Ramos (cell line): ENCODE data around the gene EPHA1.
"Not testable (repeated sequence)": the region's sequence is repeated elsewhere in the genome, so short reads cannot be mapped to it uniquely, and the experiment has no call there.

Experiments used
- in situ Hi-C: fragments of 300-500 bp; cut with MboI; formaldehyde crosslinking; loops from one replicate; pipeline ENCODE4 v1.14.3; 2022; ENCODE audit warnings: low sequenced_read_pairs; ENCODE audit not compliant: unreplicated experiment

Gene EPHA1

DNA sequence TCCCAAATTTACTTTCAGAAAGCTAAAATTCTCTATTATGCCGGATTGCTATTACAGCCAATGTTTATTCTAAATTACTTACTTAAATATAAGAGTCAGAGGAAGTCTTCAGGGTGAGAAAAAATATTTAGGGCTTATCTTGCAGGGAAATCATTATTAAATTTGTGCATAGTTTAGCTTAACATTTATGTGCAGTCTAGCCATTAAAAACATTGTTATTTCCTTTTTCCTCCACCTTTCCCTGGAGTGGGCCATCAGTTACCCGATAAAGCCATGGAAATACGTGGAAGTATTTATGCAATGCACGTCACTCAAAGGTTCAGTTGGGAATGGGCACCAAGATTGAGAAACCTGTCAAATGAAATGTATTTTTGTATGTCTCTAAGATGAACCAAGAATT is 25.1 kb upstream of the EPHA1 start:
- in situ Hi-C loops, result no loop called here

DNA sequence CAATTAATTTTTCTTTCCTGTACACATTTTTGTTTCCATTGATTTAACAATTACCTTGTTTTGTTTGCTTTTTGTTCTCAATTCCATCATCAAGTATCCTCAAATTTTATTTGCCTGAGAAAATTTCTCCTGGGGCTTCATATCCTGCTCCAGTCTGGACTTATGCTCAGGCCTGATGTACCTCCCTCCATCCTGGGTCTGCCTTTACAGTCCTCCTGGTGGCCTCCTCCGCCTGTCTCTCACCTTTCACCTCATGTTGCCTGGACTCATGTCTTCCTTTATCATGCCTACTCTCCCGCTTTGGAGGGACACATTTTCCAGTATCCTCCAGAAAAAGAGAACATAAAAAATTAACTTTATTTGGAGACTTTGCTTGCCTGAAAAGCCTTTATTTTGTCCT is 22.5 kb upstream of the EPHA1 start:
- in situ Hi-C loops, result no loop called here

DNA sequence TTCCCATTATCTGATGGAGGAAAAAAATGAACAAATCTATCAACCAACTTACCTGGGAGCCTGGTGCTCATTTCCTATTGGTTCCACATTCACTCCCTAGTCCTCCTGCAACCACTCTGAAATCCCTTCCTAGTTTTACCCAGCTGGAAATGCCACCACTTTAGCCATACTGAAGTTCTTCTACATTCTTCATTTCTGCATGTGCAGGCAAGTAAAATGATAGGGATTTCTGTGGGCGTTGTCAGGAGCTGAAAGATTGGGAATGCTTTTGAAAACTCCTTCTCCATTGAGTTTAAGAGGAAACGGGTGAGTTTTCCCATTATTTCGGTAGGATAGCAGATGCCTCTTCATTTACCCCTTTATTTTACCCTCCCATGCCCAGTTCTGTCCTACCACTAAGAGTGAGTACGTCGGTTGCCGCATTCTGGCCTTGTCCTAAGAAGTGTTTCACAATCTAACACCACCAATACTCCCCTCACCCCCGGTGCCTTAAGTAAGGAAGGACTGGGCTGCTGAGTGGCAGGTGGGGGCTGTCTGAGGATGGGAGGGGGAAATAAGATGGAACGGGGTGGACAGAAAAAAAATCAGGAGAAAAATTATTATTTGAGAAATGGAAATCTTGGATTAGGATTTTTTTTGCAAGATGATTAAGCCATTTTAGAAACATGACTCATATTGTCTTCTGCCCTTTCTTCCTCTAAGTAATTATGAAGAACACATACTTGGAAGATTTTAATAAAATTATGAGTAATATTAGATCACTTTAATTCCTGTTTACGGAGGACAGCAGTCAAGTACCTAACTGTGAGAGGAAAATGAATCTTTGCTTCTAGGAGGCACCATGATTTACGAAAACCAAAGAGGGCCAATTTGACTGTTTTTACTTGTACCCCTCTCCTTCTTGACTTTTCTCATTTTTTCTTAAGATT is 21.4 kb upstream of the EPHA1 start:
- in situ Hi-C loops, result no loop called here

DNA sequence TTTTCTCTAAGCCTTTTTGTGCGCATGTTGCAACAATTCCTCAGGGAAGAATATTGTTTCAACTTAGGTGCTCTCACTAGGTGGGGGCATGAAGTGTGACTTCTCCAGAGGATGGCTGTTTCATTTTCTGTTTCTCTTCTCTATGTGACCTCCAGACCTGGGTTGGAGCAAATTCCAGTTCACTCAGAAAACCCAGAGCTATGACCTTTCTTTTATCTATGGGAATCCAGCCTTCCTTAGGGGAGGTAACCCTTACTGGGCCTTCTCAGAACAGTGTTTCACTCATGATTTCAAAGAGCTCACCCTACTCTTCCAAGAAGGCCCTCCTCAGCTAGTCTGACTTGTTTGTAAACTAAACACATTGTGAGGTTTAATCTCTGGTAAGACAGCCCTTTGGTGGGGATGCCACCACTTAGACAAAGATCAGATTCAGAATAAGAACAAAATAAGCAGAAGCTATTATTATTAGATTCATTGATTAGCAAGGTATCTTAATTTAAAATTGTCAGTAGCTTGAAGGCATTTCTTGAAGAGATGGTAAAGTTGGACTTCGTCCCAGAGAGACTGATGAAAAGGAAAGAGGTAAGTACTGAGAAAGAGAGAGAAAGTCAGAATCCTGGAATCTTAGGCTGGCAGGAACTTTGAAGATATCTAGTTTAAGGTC is 18.0 kb upstream of the EPHA1 start:
- in situ Hi-C loops, result no loop called here

DNA sequence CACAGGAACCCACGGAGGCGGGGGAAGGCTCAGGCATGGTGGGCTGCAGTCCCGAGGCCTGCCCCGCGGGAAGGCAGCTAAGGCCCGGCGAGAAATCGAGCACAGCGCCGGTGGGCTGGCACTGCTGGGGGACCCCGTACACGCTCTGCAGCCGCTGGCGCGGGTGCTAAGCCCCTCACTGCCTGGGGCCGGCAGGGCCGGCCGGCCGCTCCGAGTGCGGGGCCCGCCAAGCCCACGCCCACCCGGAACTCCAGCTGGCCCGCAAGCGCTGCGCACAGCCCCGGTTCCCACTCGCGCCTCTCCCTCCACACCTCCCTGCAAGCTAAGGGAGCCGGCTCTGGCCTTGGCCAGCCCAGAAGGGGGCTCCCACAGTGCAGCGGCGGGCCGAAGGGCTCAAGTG is 15.8 kb upstream of the EPHA1 start:
- in situ Hi-C loops, result not testable (repeated sequence)

DNA sequence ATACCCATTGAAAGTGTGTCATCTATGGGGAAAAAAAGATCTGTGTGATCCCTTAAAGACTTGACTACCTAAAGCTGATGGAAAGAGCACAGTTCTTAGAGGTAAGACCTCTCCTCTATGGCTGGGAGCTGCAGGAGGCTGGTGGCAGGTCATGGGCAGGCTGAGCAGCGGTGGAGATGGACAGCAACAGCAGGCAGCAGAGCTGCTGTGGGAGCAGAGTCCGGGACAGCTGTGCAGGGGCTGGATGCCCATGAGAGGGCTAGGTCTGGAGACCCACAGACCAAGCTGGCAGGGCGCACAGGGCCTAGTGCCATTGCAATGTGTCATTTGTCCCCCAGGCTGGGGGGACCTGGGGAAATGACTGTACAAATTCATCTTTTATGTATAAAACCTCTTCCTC is 13.4 kb upstream of the EPHA1 start:
- in situ Hi-C loops, result no loop called here

DNA sequence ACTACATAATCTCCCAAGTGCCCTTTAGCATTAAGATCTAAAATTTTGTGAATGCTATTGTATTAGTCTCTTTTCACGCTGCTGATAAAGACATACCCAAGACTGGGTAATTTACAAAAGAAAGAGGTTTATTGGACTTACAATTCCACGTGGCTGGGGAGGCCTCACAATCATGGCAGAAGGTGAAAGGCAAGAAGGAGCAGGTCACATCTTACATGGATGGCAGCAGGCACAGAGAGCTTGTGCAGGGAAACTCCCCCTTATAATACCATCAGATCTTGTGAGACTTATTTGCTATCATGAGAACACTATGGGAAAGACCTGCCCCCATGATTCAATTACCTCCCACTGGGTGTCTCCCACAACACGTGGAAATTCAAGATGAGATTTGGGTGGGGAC is 12.0 kb upstream of the EPHA1 start:
- in situ Hi-C loops, result not testable (repeated sequence)

DNA sequence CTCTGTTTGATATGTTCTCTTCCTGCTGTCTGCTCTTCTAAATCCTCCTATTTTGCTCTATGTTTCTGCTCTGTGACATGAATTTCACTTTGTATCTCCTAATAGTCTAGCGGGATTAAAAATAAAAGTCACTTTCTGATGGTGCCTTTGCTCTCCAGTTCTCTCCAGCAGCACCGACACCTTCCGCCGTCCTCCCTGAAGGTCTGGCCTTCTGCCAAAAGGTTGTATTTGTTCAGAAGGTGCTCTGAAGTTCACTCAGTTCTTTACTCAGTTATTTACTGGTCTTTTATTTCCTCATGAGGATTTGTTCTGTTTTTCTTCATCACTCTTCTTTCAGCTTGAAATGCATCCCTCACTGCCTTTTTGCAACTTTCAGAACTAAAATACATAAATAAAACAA is 11.2 kb upstream of the EPHA1 start:
- in situ Hi-C loops, result loop anchor here (10.0 kb wide), 1 partner anchor 175 kb away; no protein-coding TSS in a partner anchor

DNA sequence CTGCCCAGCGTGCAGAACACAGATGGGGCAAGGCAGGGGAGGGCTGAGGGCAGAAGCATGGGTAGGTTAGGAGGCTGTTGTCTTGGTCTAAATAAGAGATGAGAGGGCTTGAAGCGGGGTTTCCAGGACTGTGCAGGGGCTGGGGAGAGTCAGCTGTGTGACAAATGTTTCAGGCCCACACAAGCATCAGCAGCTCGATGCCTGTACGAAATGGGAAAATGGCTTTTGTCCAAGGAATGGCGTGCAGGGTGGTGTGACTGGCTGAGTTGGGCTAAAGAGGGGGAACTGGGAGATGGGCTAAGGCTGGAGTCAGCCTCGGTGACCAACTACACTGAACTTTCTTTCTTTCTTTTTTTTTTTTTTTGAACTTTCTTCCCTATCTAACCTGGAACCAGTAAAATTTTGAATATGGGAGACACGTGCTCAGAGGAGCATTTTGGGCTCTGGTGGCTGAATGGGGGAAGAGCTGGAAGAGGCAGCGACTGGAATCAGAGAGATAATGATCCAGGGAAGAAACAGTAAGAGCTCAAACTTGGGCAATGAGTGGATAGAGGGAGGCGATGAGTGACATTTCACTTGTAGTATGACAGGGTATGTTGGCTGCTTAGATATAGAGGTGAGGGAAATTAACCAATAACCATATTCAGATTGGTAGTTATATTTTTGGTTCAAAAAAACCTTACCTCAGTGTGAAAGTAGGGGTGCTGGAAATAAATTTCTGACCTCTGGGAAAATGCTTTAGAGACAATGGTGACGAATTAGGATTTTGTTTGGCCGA is 10.2 kb upstream of the EPHA1 start:
- in situ Hi-C loops, result loop anchor here (10.0 kb wide), 1 partner anchor 174 kb away; no protein-coding TSS in a partner anchor

DNA sequence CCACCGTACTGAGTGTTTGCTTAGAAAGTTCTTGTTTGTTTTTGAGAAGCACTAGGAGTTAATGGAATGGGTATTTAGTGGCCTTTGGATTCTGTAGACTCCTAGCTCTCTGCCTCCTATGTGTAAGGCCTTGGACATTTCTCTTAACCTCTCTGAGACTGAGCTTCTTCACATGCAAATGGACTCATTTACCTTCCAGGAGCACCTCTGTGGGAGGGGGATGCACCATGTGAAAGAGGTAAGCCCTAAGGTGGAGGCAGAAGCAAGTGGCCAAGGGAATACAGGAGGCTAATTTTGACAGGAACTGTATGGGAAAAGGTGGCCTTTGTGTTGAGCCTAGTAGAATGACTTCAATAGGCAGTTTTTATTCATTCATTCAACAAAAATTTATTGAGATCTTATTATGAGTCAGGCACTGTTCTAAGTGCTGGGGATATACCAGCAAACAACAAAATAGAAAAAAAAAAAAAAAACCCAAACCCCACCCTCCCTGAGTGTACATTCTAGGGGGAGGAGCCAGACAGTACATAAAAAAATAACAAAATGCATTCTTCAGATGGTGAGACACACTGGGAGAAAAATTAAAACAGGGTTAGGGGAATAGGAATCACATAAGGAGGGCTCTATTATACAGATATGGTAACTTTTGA is 9.2 kb upstream of the EPHA1 start:
- in situ Hi-C loops, result loop anchor here (10.0 kb wide), 1 partner anchor 173 kb away; no protein-coding TSS in a partner anchor

DNA sequence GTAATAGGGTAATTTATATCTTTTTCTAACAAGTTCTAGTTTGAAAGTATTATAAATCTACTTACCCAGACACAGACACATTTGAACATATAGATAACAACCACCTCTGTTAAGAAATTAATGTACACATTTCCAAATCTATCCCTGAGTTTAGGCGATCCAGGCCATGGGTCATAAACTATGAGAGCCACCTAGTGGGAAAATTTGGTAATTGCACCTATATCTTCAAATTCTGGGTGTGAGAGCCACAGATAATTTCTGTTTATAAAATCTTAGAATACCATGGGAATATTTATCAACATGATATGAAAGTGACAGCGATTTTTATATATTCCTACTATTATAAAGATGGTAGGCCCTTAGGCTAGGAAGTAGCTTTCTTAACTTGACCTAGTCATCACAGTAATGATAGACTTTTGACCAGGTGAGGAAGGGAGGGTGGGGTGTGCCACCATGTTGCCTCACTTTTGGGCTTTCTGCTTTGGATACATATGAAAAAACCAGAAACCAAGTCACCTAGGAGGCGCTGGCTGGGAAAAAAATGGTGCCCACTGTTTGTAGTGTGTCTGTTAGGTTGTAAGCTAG is 8.0 kb upstream of the EPHA1 start:
- in situ Hi-C loops, result loop anchor here (10.0 kb wide), 1 partner anchor 172 kb away; no protein-coding TSS in a partner anchor

DNA sequence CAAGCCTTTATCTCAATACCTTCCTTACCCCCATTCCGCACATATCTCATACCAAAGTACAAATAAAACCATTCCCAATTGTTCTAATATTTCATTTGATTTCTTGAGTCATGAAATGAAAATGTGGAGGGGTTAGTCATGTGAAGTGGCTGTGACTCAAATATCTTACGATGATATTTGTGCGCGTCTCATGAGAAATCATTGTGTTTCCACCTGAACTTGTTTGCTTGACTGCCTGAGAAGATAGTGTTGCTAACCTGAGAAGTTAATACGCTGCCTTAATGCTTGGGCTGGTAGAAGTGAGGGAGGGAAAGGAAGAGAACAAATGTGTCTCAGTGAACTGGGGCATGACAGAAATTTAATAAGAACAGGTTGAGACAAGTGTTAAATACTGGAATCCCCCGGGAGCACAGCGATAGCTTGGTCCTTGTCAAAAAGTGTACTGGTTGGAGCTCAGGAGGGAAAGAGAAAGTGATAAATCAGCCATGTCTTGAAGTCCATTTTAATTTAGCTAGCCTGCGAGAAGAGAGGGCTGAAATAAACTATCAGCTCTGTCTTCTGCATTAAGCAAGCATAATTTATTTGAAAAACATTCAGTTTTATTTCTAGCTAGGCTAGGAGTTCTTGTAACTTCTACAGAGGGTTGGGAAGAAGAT is 7.2 kb upstream of the EPHA1 start:
- in situ Hi-C loops, result loop anchor here (10.0 kb wide), 1 partner anchor 171 kb away; no protein-coding TSS in a partner anchor

DNA sequence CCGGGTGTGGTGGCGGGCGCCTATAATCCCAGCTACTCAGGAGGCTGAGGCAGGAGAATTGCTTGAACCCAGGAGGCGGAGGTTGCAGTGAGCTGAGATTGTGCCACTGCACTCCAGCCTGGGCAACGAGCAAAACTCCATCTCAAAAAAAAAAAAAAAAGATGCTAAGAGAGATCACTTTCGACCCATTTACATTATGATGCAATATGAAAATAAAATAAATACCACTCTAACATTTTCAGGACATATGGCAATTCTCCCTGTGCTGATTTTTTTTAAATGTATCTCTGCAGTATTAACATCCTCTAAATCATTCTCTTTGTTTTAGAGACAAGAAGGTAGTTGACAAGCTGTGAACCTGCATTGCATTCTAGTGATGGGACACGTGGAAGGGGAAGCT is 6.6 kb upstream of the EPHA1 start:
- in situ Hi-C loops, result loop anchor here (10.0 kb wide), 1 partner anchor 170 kb away; no protein-coding TSS in a partner anchor

DNA sequence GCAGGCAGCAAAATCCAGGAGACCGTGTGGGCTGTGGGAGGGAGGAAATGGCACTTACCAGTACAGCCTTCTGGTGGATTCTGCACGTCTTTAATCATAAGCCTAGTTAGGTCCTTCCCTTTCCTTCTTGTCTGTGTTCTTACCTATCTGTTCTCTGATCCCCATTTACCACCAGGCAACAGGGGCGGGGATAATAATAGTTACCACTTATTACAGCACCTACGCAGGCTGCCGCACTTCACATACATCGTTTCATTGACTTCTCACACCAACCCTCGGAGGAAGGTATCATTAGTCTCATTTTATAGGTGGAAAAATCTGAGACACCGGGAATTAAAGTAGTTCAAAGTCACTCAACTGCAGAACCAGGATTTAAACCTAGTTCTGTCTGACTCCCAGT is 4.5 kb upstream of the EPHA1 start:
- in situ Hi-C loops, result loop anchor here (10.0 kb wide), 1 partner anchor 168 kb away; no protein-coding TSS in a partner anchor

DNA sequence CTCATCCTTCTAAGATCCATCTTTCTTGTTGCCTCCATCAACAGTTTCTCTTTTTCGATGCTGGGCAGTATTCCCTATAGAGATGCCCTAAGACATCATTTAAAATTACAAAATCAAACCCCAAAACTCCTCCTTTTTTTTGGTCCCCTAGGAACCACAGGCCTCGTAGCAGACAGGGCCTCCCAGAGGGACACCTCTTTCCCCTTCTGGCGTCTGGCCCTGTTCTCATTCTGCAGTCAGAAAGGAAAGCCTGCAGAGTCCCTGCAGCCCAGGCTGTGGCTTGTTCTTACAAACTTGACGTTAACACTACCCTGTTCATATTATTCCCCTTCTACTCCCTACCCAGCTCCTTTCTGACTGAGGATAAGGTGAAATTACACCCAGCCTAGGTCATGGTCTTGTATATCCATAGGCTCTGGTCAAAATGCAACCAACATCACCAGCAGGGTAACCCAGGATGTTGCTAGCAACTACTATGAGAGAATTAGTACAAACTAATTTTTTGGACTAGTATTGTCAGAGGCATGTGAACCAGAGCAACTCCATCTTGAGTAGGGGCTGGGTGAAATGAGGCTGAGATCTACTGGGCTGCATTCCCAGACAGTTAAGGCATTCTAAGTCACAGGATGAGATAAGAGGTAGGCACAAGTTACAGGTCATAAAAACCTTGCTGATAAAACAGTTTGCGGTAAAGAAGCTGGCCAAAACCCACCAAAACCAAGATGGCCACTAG is 3.5 kb upstream of the EPHA1 start:
- in situ Hi-C loops, result loop anchor here (10.0 kb wide), 1 partner anchor 167 kb away; no protein-coding TSS in a partner anchor

DNA sequence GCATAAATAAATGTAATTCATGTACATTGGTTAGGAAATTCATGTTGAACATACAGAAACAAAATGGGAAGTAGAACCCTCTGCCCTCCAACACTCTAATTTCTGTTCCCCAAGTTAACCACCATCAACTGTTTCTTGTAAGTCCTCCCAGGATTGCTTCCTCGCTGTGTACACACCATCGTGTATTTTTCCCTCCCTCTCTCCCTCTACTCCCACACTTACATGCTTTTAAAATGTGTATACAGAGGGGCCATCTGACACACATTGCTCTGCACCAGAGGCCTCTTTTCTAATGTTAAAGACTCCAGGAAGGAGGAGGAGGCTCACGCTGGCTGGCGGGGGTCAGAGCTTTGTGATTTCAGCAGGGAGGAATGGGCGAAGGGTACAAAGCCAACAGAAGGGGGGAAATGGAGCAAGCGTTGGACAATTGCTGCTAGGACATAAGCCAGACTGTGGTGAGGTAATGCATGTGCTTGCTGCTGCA is 1.9 kb upstream of the EPHA1 start:
- in situ Hi-C loops, result loop anchor here (10.0 kb wide), 1 partner anchor 166 kb away; no protein-coding TSS in a partner anchor

DNA sequence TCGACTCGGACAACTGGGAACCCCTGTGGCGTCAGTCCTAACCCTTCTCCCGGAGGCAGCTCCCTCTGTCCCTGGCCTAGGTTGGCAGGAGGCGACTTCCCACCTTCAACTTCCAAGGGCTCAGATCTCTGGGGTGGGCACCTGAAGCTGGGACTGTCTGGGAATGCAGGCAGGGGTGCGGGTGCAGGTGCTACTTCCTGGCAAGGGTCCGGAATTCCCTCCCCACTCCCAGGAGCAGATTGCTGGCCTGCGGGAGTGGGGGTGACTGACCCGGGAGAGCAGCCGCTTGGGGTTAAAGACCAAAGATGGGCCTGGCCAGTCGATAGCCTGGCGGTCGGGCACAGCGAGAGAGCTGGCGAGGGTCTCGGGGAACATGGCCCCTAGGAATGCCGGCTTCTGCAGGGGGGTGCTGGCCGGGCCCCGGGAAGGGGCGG is 387 bp downstream of the EPHA1 start:
- in situ Hi-C loops, result no loop called here
